A673 (cell line): ENCODE measurements around the gene CALR3.

Experiments used
- EZH2 ChIP-seq: fragments of 200-600 bp; sonication (generic); IDR thresholded peaks from 2 replicates; pipeline ENCODE4 v1.6.1; 2017; ENCODE audit warnings: borderline replicate concordance, low read depth, mild to moderate bottlenecking, mixed read lengths, antibody characterized with exemption, low read length; ENCODE audit not compliant: poor library complexity, severe bottlenecking
- TF ChIP-seq, protein P1 (sequence below): fragments of 300-800, 200-600 bp; sonication (generic); conservative IDR thresholded peaks from 2 replicates; pipeline ENCODE4 v1.5.1; 2017; ENCODE audit warnings: low read depth, mild to moderate bottlenecking, antibody characterized with exemption, low read length, moderate library complexity, mixed read lengths

GRCh38 chr19:16532440-16533234, 36.7 kb upstream of the CALR3 start:
- TF ChIP-seq, protein P1, sequence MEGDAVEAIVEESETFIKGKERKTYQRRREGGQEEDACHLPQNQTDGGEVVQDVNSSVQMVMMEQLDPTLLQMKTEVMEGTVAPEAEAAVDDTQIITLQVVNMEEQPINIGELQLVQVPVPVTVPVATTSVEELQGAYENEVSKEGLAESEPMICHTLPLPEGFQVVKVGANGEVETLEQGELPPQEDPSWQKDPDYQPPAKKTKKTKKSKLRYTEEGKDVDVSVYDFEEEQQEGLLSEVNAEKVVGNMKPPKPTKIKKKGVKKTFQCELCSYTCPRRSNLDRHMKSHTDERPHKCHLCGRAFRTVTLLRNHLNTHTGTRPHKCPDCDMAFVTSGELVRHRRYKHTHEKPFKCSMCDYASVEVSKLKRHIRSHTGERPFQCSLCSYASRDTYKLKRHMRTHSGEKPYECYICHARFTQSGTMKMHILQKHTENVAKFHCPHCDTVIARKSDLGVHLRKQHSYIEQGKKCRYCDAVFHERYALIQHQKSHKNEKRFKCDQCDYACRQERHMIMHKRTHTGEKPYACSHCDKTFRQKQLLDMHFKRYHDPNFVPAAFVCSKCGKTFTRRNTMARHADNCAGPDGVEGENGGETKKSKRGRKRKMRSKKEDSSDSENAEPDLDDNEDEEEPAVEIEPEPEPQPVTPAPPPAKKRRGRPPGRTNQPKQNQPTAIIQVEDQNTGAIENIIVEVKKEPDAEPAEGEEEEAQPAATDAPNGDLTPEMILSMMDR = no peak
- TF ChIP-seq EZH2 = no peak
